Naive thymus-derived CD4-positive, alpha-beta T cell (primary cell): ENCODE measurements around the gene CHST12. TPM values are rescaled to one million over a fixed set of nuclear protein-coding genes. Genes with fewer than 3 reads are reported as not detected.

Experiments
- ATAC-seq: fragments of 150-1000 bp; cut with Tn5 transposase; 2 replicates; pipeline ENCODE4 v1.10.0; 2021; ENCODE audit warnings: mild to moderate bottlenecking, moderate library complexity
- CTCF ChIA-PET: fragments of 350-600 bp; sonication (Branson Sonifier 250); formaldehyde crosslinking; loops from one replicate; lab custom pipeline; 2021; ENCODE audit warnings: antibody characterized with exemption; lab: Charles Lee
- POLR2A ChIA-PET: fragments of 350-600 bp; sonication (Branson Sonifier 250); formaldehyde crosslinking; loops from one replicate; lab custom pipeline; 2021; ENCODE audit warnings: antibody characterized with exemption, inconsistent platforms; lab: Charles Lee
- DNase-seq, 9 donors: peaks; one replicate each; pipeline versions ENCODE4 v3.0.0 to v3.0.0-alpha.2; 2020 to 2022; ENCODE audit warnings: mixed read lengths in 1 of 9
- H3K27ac ChIP-seq: one replicate; pipeline ENCODE4 v1.7.0; 2013; ENCODE audit warnings: mild to moderate bottlenecking, low read depth, low read length, moderate library complexity
- H3K27me3 ChIP-seq, 2 donors: one replicate each; pipeline ENCODE4 v1.7.0; 2013; ENCODE audit warnings: low read length in 2 of 2, mild to moderate bottlenecking in 2 of 2, moderate library complexity in 2 of 2; ENCODE audit not compliant: control insufficient read depth in 2 of 2, insufficient read depth in 2 of 2
- H3K36me3 ChIP-seq, 3 experiments: 1 replicate in 2 of 3; 2 replicates in 1 of 3; pipeline ENCODE4 v1.7.0; 2013; ENCODE audit warnings: low read length in 3 of 3, mild to moderate bottlenecking in 3 of 3, moderate library complexity in 1 of 3; ENCODE audit not compliant: insufficient read depth in 3 of 3, control insufficient read depth in 2 of 3
- H3K4me1 ChIP-seq, 2 donors: one replicate each; pipeline ENCODE4 v1.7.0; 2013; ENCODE audit warnings: low read length in 2 of 2, mild to moderate bottlenecking in 2 of 2, moderate library complexity in 1 of 2; ENCODE audit not compliant: control insufficient read depth in 2 of 2, insufficient read depth in 2 of 2
- H3K4me3 ChIP-seq: 2 replicates; pipeline ENCODE4 v1.7.0; 2013; ENCODE audit warnings: mild to moderate bottlenecking, low read length
- H3K9me3 ChIP-seq, 3 experiments: 1 replicate in 2 of 3; 2 replicates in 1 of 3; pipeline ENCODE4 v1.7.0; 2013; ENCODE audit warnings: low read length in 3 of 3; ENCODE audit not compliant: control insufficient read depth in 2 of 3
- H3K27ac Mint-ChIP-seq, 9 donors: one replicate each; pipeline ENCODE4 v1.8.0; 2020 to 2022; ENCODE audit warnings: mixed read lengths in 9 of 9, mild to moderate bottlenecking in 8 of 9, moderate library complexity in 5 of 9, inconsistent platforms in 2 of 9
- H3K27me3 Mint-ChIP-seq, 5 donors: one replicate each; pipeline ENCODE4 v1.8.0; 2021 to 2022; ENCODE audit warnings: mixed read lengths in 5 of 5, mild to moderate bottlenecking in 1 of 5
- H3K36me3 Mint-ChIP-seq, 5 donors: one replicate each; pipeline ENCODE4 v1.8.0; 2020 to 2022; ENCODE audit warnings: mixed read lengths in 5 of 5, mild to moderate bottlenecking in 3 of 5, inconsistent platforms in 1 of 5
- H3K4me1 Mint-ChIP-seq, 7 donors: one replicate each; pipeline ENCODE4 v1.8.0; 2020 to 2022; ENCODE audit warnings: mixed read lengths in 7 of 7, mild to moderate bottlenecking in 3 of 7, inconsistent platforms in 1 of 7
- H3K4me3 Mint-ChIP-seq, 10 donors: one replicate each; pipeline ENCODE4 v1.8.0; 2020 to 2022; ENCODE audit warnings: mild to moderate bottlenecking in 10 of 10, mixed read lengths in 10 of 10, moderate library complexity in 6 of 10, inconsistent platforms in 2 of 10
- H3K9me3 Mint-ChIP-seq, 11 donors: one replicate each; pipeline ENCODE4 v1.8.0; 2020 to 2022; ENCODE audit warnings: mixed read lengths in 11 of 11, mild to moderate bottlenecking in 4 of 11, inconsistent platforms in 1 of 11, moderate library complexity in 1 of 11
- intact Hi-C, 2 donors: fragments of 100-400 bp; cut with micrococcal nuclease; formaldehyde crosslinking; loops; one replicate each; pipeline ENCODE4 v1.15.1; 2023
- polyA plus RNA-seq, 2 donors: library from polyadenylated mRNA; unstranded; fragments of 300-500 nt; fragmentation: Illumina TruSeq; gene quantifications; one replicate each; pipeline ENCODE4 v1.2.3, GENCODE V29; 2021
- total RNA-seq, 6 experiments: library from RNA in 5 of 6; stranded (reverse) in 5 of 6; gene quantifications; 1 replicate in 5 of 6; 2 replicates in 1 of 6; pipeline ENCODE4 v1.2.3 and lab custom pipeline; 2021 to 2026

The CHST12 gene
- total and polyA plus RNA-seq, 7 experiments from 2014 or later = 8.1 to 41.6 (median 19.5) TPM

- Mint-ChIP-seq H3K4me3 (no peak overlapping the region), H3K36me3 (no peaks in the 10 kb centered on the region), H3K4me1 (peaks cover 0 to 10% (median 0%) of the 10 kb centered on the region in 7 donors), H3K9me3 (peaks cover 0 to 8% (median 0%) of the 10 kb centered on the region in 11 donors), H3K27ac (no peak overlapping the region), H3K27me3 (peaks cover 0 to 3% (median 0%) of the 10 kb centered on the region in 5 donors)
- DNase-seq = no peak
- intact Hi-C loops = no loop called here
- Histone ChIP-seq H3K9me3 (peaks cover 0 to 7% (median 0%) of the 10 kb centered on the region in 3 experiments), H3K4me3 (no peak overlapping the region), H3K36me3 (no peaks in the 10 kb centered on the region), H3K27me3 (no peaks in the 10 kb centered on the region), H3K27ac (no peak overlapping the region), H3K4me1 (peaks cover 7 to 13% of the 10 kb centered on the region in 2 donors)
- CTCF ChIA-PET = interaction anchor here (1.4 to 1.8 kb wide), 2 partner anchors 28 to 88 kb away, joined by 4 to 5 read pairs; no protein-coding TSS in a partner anchor
- POLR2A ChIA-PET = interaction anchor here (0.9 to 2.4 kb wide), 5 partner anchors 28 to 48 kb away, joined by 3 to 8 read pairs (median 4); no protein-coding TSS in a partner anchor
- ATAC-seq = no peak
Measured at GRCh38 chr7:2480070-2480408, 76.6 kb downstream of the CHST12 start.

GRCh38 chr7:2481195-2481594, 77.8 kb downstream of the CHST12 start:
- Mint-ChIP-seq H3K9me3 (peaks cover 0 to 8% (median 0%) of the 10 kb centered on the region in 11 donors), H3K27me3 (peaks cover 0 to 3% (median 0%) of the 10 kb centered on the region in 5 donors)

GRCh38 chr7:2482725-2483451, 79.5 kb downstream of the CHST12 start:
- Histone ChIP-seq H3K9me3 (peaks cover 0 to 7% (median 0%) of the 10 kb centered on the region in 3 experiments), H3K27ac (no peak overlapping the region), H3K4me1 (peaks cover 2 to 3% of the 10 kb centered on the region in 2 donors), H3K4me3 (no peak overlapping the region), H3K36me3 (no peaks in the 10 kb centered on the region), H3K27me3 (no peaks in the 10 kb centered on the region)
- ChIA-PET CTCF (no interaction called here), POLR2A (interaction anchor here (0.7 to 1.7 kb wide), 3 partner anchors 10 to 40 kb away, joined by 3 to 5 read pairs (median 3); no protein-coding TSS in a partner anchor)
- Mint-ChIP-seq H3K27me3 (peaks cover 0 to 4% (median 0%) of the 10 kb centered on the region in 5 donors), H3K4me3 (no peak overlapping the region), H3K36me3 (no peaks in the 10 kb centered on the region), H3K9me3 (peaks cover 0 to 8% (median 0%) of the 10 kb centered on the region in 11 donors), H3K4me1 (peaks cover 0 to 6% (median 0%) of the 10 kb centered on the region in 7 donors), H3K27ac (peak overlapping the region in 1 of 9 donors; percentile 33)
- intact Hi-C loops = no loop called here
- no peak for ATAC-seq
- no peak for DNase-seq

More at GRCh38 chr7:2481195-2481594, 77.8 kb downstream of the CHST12 start:
- POLR2A ChIA-PET = interaction anchor here (2.0 to 2.4 kb wide), 2 partner anchors 39 to 41 kb away, joined by 5 to 8 read pairs; no protein-coding TSS in a partner anchor
- Histone ChIP-seq H3K9me3 (peaks cover 0 to 7% (median 0%) of the 10 kb centered on the region in 3 experiments), H3K36me3 (no peaks in the 10 kb centered on the region), H3K4me3 (no peak overlapping the region), H3K27ac (no peak overlapping the region), H3K4me1 (peaks cover 7 to 13% of the 10 kb centered on the region in 2 donors), H3K27me3 (no peaks in the 10 kb centered on the region)
- no peak for ATAC-seq
- CTCF ChIA-PET = no interaction called here
- Mint-ChIP-seq H3K36me3 (no peaks in the 10 kb centered on the region), H3K4me3 (no peak overlapping the region), H3K4me1 (peaks cover 0 to 10% (median 0%) of the 10 kb centered on the region in 7 donors), H3K27ac (no peak overlapping the region)
- no peak for DNase-seq
- intact Hi-C loops = no loop called here

- Histone ChIP-seq H3K4me1 (no peaks in the 10 kb centered on the region), H3K27me3 (no peaks in the 10 kb centered on the region), H3K9me3 (peaks cover 0 to 7% (median 0%) of the 10 kb centered on the region in 3 experiments), H3K27ac (no peak overlapping the region), H3K36me3 (no peaks in the 10 kb centered on the region), H3K4me3 (no peak overlapping the region)
- DNase-seq = no peak
- no peak for ATAC-seq
- Mint-ChIP-seq H3K36me3 (no peaks in the 10 kb centered on the region), H3K4me3 (no peak overlapping the region), H3K9me3 (peaks cover 0 to 8% (median 0%) of the 10 kb centered on the region in 11 donors), H3K27ac (no peak overlapping the region), H3K27me3 (peaks cover 0 to 5% (median 0%) of the 10 kb centered on the region in 5 donors), H3K4me1 (peaks cover 0 to 4% (median 0%) of the 10 kb centered on the region in 7 donors)
- ChIA-PET CTCF (no interaction called here), POLR2A (interaction anchor here (0.7 to 1.7 kb wide), 3 partner anchors 9 to 39 kb away, joined by 3 to 5 read pairs (median 3); no protein-coding TSS in a partner anchor)
- intact Hi-C loops = no loop called here
Measured at GRCh38 chr7:2483494-2483893, 80.1 kb downstream of the CHST12 start.

DNA sequence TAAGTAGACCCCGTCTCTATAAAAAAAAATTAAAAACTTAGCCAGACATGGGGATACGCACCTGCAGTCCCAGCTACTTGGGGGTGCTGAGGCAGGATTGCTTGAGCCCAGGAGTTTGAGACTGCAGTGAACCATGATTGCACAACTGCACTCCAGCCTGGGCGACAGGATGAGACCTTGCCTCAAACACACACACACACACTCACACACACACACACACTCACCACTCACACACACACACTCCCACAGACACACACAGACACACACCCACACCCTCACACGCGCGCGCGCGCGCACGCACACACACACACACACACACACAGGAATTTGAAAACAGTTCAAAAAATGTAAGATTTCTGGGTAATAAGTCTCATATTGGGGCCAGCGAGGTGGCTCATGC, 81.5 kb downstream of the CHST12 start:
- no peaks in the 10 kb centered on the region for H3K4me1 ChIP-seq
- Mint-ChIP-seq H3K4me1 (peaks cover 0 to 12% (median 0%) of the 10 kb centered on the region in 7 donors), H3K36me3 (no peaks in the 10 kb centered on the region), H3K27ac (peak overlapping the region in 1 of 9 donors; percentile 5), H3K27me3 (peaks cover 0 to 10% (median 0%) of the 10 kb centered on the region in 5 donors), H3K9me3 (peaks cover 0 to 8% (median 0%) of the 10 kb centered on the region in 11 donors), H3K4me3 (peak overlapping the region in 1 of 10 donors; percentile 8)
- CTCF ChIA-PET = interaction anchor here (0.6 kb wide), 1 partner anchor 1429 kb away, joined by 3 read pairs; no protein-coding TSS in a partner anchor
- no peak overlapping the region for H3K27ac ChIP-seq
- no peak overlapping the region for H3K4me3 ChIP-seq
- ATAC-seq (no peak), DNase-seq (no peak)
- H3K36me3 ChIP-seq = no peaks in the 10 kb centered on the region
- intact Hi-C loops = no loop called here
- POLR2A ChIA-PET = no interaction called here
- H3K27me3 ChIP-seq = no peaks in the 10 kb centered on the region
- H3K9me3 ChIP-seq = peaks cover 0 to 7% (median 0%) of the 10 kb centered on the region in 3 experiments

DNA sequence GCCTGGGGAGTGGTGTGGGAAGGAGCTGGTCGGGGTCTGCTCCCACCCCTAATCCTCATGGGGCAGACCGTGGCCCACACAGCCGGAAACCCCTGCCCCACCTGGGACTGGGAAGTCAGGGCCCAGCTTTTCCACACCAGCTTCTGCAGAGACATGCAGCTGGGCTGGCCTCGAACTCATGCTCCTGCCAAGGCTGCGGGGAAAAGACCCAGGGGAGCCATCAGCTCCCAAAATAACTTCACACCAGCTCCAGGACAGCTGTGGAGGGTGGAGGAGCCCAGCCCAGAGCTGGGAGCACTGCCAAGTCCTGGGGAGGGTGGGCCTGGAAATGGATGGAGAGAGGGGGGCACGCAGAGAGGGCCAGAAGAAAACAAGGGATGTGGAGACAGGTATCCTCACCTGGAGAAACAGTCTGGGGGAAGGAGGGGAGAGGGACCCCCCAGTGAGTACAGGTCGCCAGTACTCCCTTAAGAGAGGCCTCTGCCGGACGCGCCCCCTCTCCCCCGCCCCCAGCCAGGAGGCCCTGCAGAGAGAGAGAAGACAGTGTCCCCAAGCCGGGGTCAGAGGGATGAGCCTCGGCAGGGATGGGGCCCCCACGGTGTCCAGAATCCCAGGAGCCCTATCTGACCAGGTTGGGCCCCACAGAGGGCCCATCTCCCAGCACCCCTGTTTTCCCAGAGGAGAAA, 84.3 kb downstream of the CHST12 start:
- Histone ChIP-seq H3K4me1 (no peaks in the 10 kb centered on the region), H3K4me3 (no peak overlapping the region), H3K9me3 (peaks cover 0 to 5% (median 0%) of the 10 kb centered on the region in 3 experiments), H3K27me3 (no peaks in the 10 kb centered on the region), H3K27ac (no peak overlapping the region), H3K36me3 (no peaks in the 10 kb centered on the region)
- POLR2A ChIA-PET = interaction anchor here (0.6 to 1.2 kb wide), 2 partner anchors 10 to 1774 kb away, joined by 4 read pairs; no protein-coding TSS in a partner anchor
- Mint-ChIP-seq H3K4me1 (peaks cover 0 to 12% (median 0%) of the 10 kb centered on the region in 7 donors), H3K27ac (no peak overlapping the region), H3K27me3 (peaks cover 0 to 8% (median 7%) of the 10 kb centered on the region in 5 donors), H3K4me3 (no peak overlapping the region), H3K36me3 (no peaks in the 10 kb centered on the region), H3K9me3 (peaks cover 0 to 8% (median 0%) of the 10 kb centered on the region in 11 donors)
- CTCF ChIA-PET = no interaction called here
- DNase-seq = no peak
- ATAC-seq = no peak
- intact Hi-C loops = no loop called here
